Measurements from ENCODE around the gene OXA1L.
"Not testable (repeated sequence)": the region's sequence is repeated elsewhere in the genome, so short reads cannot be mapped to it uniquely, and the experiment has no call there.

The OXA1L gene

DNA sequence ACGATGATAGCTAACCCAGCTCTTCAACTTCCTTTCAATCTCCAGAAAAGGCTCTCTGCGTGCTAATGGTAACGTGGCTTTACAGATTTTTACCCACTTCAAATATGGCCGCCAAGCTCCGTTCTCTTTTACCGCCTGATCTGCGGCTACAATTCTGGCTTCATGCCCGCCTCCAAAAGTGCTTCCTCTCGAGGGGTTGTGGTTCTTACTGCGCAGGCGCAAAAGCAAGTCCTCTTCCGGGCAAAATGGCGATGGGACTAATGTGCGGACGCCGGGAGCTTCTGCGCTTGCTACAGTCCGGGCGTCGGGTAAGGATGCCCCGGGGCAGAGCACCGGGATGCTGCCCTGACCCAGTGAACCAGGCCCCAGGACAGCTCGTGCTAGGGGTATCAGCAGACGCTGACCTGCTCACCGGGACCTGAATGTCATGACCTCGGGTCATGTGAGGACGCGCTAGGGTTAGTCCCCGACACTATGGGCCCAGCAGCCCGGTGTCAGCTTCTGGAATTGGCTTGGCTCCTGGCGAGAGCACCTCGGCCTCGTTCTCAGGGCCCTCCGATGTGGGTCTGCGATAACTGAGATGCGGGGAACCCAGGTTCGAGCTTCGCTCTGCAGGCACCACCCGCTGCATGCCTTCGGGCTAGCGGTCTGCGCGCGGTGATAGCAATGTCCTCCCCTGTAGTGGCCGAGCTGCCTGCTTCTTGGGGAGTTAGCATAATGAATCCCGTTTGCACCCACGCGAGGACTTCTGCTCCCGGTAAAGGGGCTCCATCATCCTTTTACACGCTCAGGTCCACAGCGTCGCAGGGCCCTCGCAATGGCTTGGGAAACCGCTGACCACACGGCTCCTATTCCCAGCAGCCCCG is at the start of gene OXA1L:
TSS of gene OXA1L (plus strand) at position 232 of the 866 bp plus-strand sequence. CDS start at position 246, 14 bp downstream.
- Histone ChIP-seq H2AFZ (ENCODE audit: low read depth, low read length) (peak within 1 kb of the TSS; percentile 93), H3K4me3 (ENCODE audit: low read length) (peak within 1 kb of the TSS; percentile 84), H3K36me3 (ENCODE audit: insufficient read depth, low read length) (peaks cover 31% of the 10 kb centered on the region), H3K9me3 (ENCODE audit: low read length) (peaks cover 3% of the 10 kb centered on the region), H3K27me3 (ENCODE audit: insufficient read depth, low read length) (no peaks in the 10 kb centered on the region), H3K4me1 (ENCODE audit: insufficient read depth, low read length) (peaks cover 18% of the 10 kb centered on the region)

DNA sequence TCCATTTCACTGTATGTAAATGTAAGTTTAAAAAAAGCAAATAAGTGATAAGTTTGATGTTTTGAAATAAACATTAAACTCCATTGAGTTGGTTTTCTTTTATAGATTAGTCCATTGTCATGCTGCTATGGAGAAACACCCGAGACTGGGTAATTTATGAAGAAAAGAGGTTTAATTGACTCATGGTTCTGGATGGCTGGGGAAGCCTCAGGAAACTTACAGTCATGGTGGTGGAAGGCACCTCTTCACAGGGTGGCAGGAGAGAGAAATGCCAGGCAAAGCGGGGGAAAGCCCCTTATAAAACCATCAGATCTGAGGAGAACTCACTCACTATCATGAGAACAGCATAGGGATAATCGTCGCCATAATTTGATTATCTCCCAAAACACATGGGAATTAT is 48.4 kb upstream of the OXA1L start:
- H3K27me3 ChIP-seq (ENCODE audit: insufficient read depth, low read length): peaks cover 3% of the 10 kb centered on the region
- no peaks in the 10 kb centered on the region for H3K4me1 ChIP-seq (ENCODE audit: insufficient read depth, low read length)
- no peak overlapping the region for H3K4me3 ChIP-seq (ENCODE audit: low read length)
- no peak overlapping the region for H2AFZ ChIP-seq (ENCODE audit: low read depth, low read length)
- no peaks in the 10 kb centered on the region for H3K36me3 ChIP-seq (ENCODE audit: insufficient read depth, low read length)
- H3K9me3 ChIP-seq (ENCODE audit: low read length): peaks cover 4% of the 10 kb centered on the region

DNA sequence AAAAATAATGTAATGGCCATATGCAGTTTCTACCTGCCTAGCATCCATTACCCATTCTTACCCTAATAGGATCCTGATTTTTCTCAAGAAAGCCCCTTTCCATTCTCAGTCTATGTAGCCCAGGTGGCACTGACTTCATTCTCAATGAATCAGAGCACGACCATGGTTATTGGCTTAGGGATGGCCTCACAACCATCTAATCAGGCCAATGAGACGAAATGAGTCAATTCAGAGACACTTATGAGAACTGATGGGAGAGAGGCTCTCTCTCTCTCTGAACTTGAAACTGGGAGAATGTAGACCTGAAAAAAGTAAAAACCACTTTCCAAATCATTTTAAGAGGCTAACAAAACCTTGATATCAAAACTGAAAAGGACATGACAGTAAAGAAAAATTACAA is 45.3 kb upstream of the OXA1L start:
- Histone ChIP-seq H3K4me3 (ENCODE audit: low read length) (no peak overlapping the region), H3K4me1 (ENCODE audit: insufficient read depth, low read length) (no peaks in the 10 kb centered on the region), H3K27me3 (ENCODE audit: insufficient read depth, low read length) (peaks cover 3% of the 10 kb centered on the region), H2AFZ (ENCODE audit: low read depth, low read length) (no peak overlapping the region), H3K36me3 (ENCODE audit: insufficient read depth, low read length) (no peaks in the 10 kb centered on the region), H3K9me3 (ENCODE audit: low read length) (peaks cover 4% of the 10 kb centered on the region)

DNA sequence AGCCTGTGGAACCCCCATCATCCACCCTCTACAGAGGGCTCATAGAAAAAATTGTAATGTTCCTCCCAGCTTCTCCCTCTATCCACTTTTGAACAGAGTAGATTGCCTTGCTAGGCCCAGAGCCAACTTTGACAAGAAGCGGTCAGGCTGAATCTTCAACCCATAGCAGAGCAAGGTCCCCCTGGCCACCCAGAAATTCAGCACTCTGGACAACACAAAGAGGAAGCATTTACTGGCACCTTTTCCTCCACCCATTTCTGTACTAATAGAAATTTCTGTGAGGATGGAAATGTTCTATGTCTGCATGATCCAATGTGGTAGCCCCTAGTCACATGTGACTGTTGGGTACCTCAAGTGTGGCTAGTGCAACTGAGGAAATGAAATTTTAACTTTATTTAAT is 42.7 kb upstream of the OXA1L start:
- H3K4me1 ChIP-seq (ENCODE audit: insufficient read depth, low read length): no peaks in the 10 kb centered on the region
- H2AFZ ChIP-seq (ENCODE audit: low read depth, low read length): no peak overlapping the region
- H3K27me3 ChIP-seq (ENCODE audit: insufficient read depth, low read length): peaks cover 3% of the 10 kb centered on the region
- H3K9me3 ChIP-seq (ENCODE audit: low read length): peaks cover 4% of the 10 kb centered on the region
- no peaks in the 10 kb centered on the region for H3K36me3 ChIP-seq (ENCODE audit: insufficient read depth, low read length)
- no peak overlapping the region for H3K4me3 ChIP-seq (ENCODE audit: low read length)

DNA sequence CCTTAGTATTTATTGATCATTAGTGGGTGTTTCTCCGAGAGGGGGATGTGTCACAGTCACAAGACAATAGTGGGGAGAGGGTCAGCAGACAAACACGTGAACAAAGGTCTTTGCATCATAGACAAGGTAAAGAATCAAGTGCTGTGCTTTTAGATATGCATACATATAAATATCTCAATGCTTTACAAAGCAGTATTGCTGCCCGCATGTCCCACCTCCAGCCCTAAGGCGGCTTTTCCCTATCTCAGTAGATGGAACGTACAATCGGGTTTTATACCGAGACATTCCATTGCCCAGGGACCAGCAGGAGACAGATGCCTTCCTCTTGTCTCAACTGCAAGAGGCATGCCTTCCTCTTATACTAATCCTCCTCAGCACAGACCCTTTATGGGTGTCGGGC is 41.6 kb upstream of the OXA1L start:
- H3K27me3 ChIP-seq (ENCODE audit: insufficient read depth, low read length); H3K4me3 ChIP-seq (ENCODE audit: low read length); H2AFZ ChIP-seq (ENCODE audit: low read depth, low read length); H3K9me3 ChIP-seq (ENCODE audit: low read length); H3K4me1 ChIP-seq (ENCODE audit: insufficient read depth, low read length); H3K36me3 ChIP-seq (ENCODE audit: insufficient read depth, low read length): not testable (repeated sequence)

DNA sequence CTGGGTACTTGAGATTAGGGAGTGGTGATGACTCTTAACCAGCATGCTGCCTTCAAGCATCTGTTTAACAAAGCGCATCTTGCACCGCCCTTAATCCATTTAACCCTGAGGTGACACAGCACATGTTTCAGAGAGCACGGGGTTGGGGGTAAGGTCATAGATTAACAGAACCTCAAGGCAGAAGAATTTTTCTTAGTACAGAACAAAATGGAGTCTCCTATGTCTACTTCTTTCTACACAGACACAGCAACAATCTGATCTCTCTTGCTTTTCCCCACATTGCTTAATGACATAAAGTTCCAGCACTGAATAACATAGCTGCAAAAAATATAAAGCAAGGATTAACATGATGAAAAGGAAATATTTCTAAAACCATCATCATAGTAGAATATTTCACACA is 41.1 kb upstream of the OXA1L start:
- H3K27me3 ChIP-seq (ENCODE audit: insufficient read depth, low read length); H3K4me1 ChIP-seq (ENCODE audit: insufficient read depth, low read length); H3K36me3 ChIP-seq (ENCODE audit: insufficient read depth, low read length); H2AFZ ChIP-seq (ENCODE audit: low read depth, low read length); H3K4me3 ChIP-seq (ENCODE audit: low read length); H3K9me3 ChIP-seq (ENCODE audit: low read length): not testable (repeated sequence)

DNA sequence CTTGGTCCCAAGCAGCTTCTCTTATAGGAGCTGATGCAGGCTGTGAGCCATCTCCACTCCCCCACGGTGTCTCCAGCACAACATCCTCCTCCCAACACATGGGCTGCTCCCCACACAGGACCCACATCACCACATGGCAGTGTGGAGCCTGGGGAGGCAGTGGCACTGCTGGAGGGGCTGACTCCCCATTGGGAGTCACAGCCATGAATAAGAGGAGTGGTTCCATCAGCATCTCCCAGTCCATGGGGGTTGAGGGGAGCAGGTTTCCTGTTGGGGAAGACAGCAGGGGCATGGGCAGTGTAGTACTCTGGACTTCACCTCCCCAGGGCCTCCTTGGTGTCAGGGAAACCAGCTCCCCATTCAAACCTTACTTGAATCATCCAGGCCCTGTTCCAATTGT is 40.5 kb upstream of the OXA1L start:
- Histone ChIP-seq H3K36me3 (ENCODE audit: insufficient read depth, low read length) (no peaks in the 10 kb centered on the region), H2AFZ (ENCODE audit: low read depth, low read length) (no peak overlapping the region), H3K4me3 (ENCODE audit: low read length) (no peak overlapping the region), H3K4me1 (ENCODE audit: insufficient read depth, low read length) (no peaks in the 10 kb centered on the region), H3K9me3 (ENCODE audit: low read length) (peaks cover 4% of the 10 kb centered on the region), H3K27me3 (ENCODE audit: insufficient read depth, low read length) (peaks cover 3% of the 10 kb centered on the region)

DNA sequence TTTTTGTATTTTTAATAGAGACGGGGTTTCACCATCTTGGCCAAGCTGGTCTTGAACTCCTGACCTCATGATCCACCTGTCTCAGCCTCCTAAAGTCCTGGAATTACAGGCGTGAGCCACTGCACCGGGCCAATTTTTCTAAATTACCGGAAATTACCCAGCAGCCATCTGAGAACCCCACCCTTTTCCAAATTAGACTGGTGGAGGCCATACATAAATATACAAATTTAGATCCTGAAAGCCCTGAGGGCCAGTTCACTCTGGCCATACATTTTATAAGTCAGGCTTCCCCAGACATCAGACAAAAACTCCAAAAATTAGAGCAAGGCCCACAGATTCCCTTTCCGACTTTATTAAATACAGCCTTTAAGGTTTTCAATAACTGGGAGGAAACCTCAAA is 34.4 kb upstream of the OXA1L start:
- H2AFZ ChIP-seq (ENCODE audit: low read depth, low read length); H3K27me3 ChIP-seq (ENCODE audit: insufficient read depth, low read length); H3K36me3 ChIP-seq (ENCODE audit: insufficient read depth, low read length); H3K4me1 ChIP-seq (ENCODE audit: insufficient read depth, low read length); H3K4me3 ChIP-seq (ENCODE audit: low read length); H3K9me3 ChIP-seq (ENCODE audit: low read length): not testable (repeated sequence)

DNA sequence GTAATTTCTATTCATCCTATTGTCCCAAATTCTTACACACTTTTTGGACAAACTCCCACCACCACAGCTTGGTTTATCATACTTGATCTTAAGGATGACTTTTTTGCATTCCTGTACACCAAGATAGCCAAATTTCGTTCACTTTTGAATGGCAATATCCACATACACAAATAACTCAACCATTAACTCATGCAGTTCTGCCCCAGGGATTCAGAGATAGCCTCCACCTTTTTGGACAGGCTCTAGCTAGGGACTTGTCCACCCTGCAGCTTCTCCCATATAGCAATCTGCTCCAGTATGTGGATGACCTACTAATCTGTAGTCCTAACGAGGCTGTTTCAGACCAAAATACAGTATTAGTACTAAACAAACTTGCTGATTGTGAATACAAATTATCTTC is 32.7 kb upstream of the OXA1L start:
- Histone ChIP-seq H2AFZ (ENCODE audit: low read depth, low read length) (no peak overlapping the region), H3K27me3 (ENCODE audit: insufficient read depth, low read length) (peaks cover 4% of the 10 kb centered on the region), H3K36me3 (ENCODE audit: insufficient read depth, low read length) (no peaks in the 10 kb centered on the region), H3K4me1 (ENCODE audit: insufficient read depth, low read length) (no peaks in the 10 kb centered on the region), H3K4me3 (ENCODE audit: low read length) (no peak overlapping the region), H3K9me3 (ENCODE audit: low read length) (no peaks in the 10 kb centered on the region)

DNA sequence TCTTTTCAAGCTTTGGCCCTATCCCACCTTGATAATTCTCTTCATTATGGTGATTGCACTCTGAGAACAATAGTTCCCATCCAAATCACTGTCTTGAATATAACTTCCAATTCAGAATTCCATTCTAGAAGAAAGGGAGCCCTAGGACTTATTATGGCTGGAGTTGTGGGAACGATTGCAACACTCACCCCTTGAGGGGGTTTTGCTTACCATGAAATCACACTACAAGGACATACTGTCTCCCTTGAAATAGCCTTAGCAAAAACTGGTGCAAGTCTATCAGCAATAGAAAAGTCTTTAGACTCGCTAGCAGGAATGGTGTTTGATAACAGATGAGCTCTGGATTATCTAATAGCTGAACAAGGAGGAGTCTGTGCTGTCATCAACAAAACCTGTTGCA is 31.4 kb upstream of the OXA1L start:
- Histone ChIP-seq H3K4me1 (ENCODE audit: insufficient read depth, low read length) (no peaks in the 10 kb centered on the region), H2AFZ (ENCODE audit: low read depth, low read length) (no peak overlapping the region), H3K4me3 (ENCODE audit: low read length) (no peak overlapping the region), H3K27me3 (ENCODE audit: insufficient read depth, low read length) (peaks cover 4% of the 10 kb centered on the region), H3K36me3 (ENCODE audit: insufficient read depth, low read length) (no peaks in the 10 kb centered on the region), H3K9me3 (ENCODE audit: low read length) (no peaks in the 10 kb centered on the region)

DNA sequence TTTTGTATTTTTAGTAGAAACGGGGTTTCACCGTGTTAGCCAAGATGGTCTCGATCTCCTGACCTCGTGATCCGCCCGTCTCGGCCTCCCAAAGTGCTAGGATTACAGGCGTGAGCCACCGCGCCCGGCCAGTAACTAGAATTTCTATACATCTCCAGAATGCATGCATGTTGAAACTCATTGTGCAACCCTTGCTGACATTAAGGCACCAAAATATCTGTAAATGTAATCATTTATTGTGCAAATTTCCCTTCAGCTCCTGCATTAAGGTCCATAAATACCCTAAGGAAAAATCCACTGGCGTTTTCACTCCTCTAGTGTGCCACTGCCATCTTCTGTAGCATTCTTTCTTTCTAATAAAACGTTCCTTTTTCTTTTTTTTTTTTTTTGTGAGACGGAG is 30.1 kb upstream of the OXA1L start:
- H3K36me3 ChIP-seq (ENCODE audit: insufficient read depth, low read length); H2AFZ ChIP-seq (ENCODE audit: low read depth, low read length); H3K9me3 ChIP-seq (ENCODE audit: low read length); H3K27me3 ChIP-seq (ENCODE audit: insufficient read depth, low read length); H3K4me3 ChIP-seq (ENCODE audit: low read length); H3K4me1 ChIP-seq (ENCODE audit: insufficient read depth, low read length): not testable (repeated sequence)

DNA sequence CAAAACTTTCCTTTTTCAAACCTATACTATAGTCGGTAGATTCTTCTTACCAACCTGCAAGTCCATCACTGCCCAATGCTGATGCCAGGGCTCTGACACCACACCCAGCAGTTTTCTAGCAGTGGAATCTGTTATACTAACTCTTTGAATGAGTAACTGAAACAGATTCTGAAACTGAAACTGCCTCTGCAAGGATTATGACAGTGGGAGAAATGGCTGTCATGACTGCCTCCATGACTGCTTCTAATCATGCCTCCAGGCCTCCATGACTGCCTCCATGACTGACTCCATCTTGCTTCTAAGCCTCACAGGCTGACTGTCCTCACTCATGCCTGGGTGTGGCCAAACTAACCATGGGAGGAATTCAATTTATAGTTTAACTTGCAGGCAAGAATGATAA is 29.4 kb upstream of the OXA1L start:
- Histone ChIP-seq H3K4me3 (ENCODE audit: low read length) (no peak overlapping the region), H3K27me3 (ENCODE audit: insufficient read depth, low read length) (no peaks in the 10 kb centered on the region), H3K9me3 (ENCODE audit: low read length) (no peaks in the 10 kb centered on the region), H2AFZ (ENCODE audit: low read depth, low read length) (no peak overlapping the region), H3K4me1 (ENCODE audit: insufficient read depth, low read length) (no peaks in the 10 kb centered on the region), H3K36me3 (ENCODE audit: insufficient read depth, low read length) (no peaks in the 10 kb centered on the region)

DNA sequence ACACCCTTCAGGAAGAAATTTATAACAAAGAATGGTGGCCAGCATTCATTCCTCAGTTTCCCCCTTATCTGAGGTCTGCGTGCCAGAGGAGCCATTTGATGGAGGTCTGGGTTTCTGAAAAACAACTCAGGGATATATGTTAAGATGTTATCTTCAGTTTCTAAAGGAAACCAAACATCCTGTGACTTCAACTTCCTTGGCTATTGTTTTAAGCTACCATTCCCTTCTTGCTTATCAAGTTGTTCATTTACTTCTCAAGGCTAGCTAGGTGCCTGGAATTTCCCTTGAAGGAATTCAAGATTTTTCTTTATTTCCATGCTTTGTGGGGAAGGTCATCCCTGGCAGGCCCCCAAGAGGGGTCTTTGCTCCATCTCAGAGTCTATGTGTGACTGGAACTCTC is 27.1 kb upstream of the OXA1L start:
- Histone ChIP-seq H3K4me1 (ENCODE audit: insufficient read depth, low read length) (no peaks in the 10 kb centered on the region), H3K27me3 (ENCODE audit: insufficient read depth, low read length) (no peaks in the 10 kb centered on the region), H2AFZ (ENCODE audit: low read depth, low read length) (no peak overlapping the region), H3K36me3 (ENCODE audit: insufficient read depth, low read length) (no peaks in the 10 kb centered on the region), H3K9me3 (ENCODE audit: low read length) (no peaks in the 10 kb centered on the region), H3K4me3 (ENCODE audit: low read length) (no peak overlapping the region)

DNA sequence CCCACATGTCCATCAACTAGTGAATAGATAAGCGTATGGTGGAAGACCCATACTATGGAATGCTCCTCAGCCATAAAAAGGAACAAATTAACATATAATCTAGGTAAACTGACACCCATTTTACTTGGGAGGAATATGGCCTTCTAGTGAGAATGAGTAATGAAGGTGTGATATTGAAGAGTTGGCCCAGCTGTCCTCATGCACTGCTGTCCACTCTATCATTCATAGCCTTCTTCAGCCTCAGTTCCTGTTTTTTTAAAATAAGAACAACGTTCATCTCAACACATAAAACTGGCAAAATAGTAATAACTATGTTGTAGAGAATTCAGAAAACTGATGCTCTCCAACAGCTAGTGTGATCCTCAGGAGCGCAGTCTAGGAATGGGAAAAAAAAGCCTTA is 26.5 kb upstream of the OXA1L start:
- Histone ChIP-seq H3K4me1 (ENCODE audit: insufficient read depth, low read length) (no peaks in the 10 kb centered on the region), H3K4me3 (ENCODE audit: low read length) (no peak overlapping the region), H3K36me3 (ENCODE audit: insufficient read depth, low read length) (no peaks in the 10 kb centered on the region), H3K9me3 (ENCODE audit: low read length) (no peaks in the 10 kb centered on the region), H2AFZ (ENCODE audit: low read depth, low read length) (no peak overlapping the region), H3K27me3 (ENCODE audit: insufficient read depth, low read length) (no peaks in the 10 kb centered on the region)

Measured in neuron (in vitro differentiated cells).